K562 (cell line): ENCODE results near the gene CACNB2. TPM values are rescaled to one million over a fixed set of nuclear protein-coding genes. Genes with fewer than 3 reads are reported as not detected.

Experiments
- ATAC-seq: fragments of 200-7000 bp; cut with Tn5 transposase; 3 replicates; pipeline ENCODE4 v1.9.1; 2020; ENCODE audit warnings: moderate library complexity
- BruUV-seq: library from RNA; stranded (reverse); fragments of 400-500 nt; replicated peaks from 2 replicates; lab custom pipeline; 2021; lab: Mats Ljungman, UMichigan
- CTCF ChIA-PET: fragments of 300-600 bp; formaldehyde crosslinking; extraction: SDS; loops from one replicate; lab custom pipeline; 2021; ENCODE audit warnings: low intra/inter-chr PET ratio; lab: Yijun Ruan, JAX
- POLR2A ChIA-PET: fragments of 300-600, 350-650 bp; sonication (Branson Sonifier 250); formaldehyde crosslinking; extraction: SDS; loops from one replicate; lab custom pipeline; 2021; ENCODE audit warnings: antibody characterized with exemption, inconsistent platforms; lab: Yijun Ruan, JAX
- DNase-seq, 4 experiments: peaks; one replicate each; pipeline versions ENCODE4 v3.0.0 to v3.0.0-alpha.2; 2011 to 2018; ENCODE audit warnings: low spot score in 3 of 4, mixed read lengths in 3 of 4; ENCODE audit errors: extremely low read depth in 1 of 4
- FAIRE-seq: peaks from 2 replicates; lab custom pipeline; 2011; peaks lifted over from hg19 to GRCh38; lab: Jason Lieb, UNC
- H2AFZ ChIP-seq: 2 replicates; pipeline ENCODE4 v1.6.0; 2011; ENCODE audit warnings: low read depth, low read length, control low read depth, inconsistent platforms
- H3K27ac ChIP-seq: fragments of 200-600 bp; 3 replicates; pipeline ENCODE4 v1.8.0; 2011; ENCODE audit warnings: low read depth, mild to moderate bottlenecking, control low read depth, inconsistent platforms, low read length, moderate library complexity, mixed read lengths; ENCODE audit errors: extremely low read depth
- H3K27me3 ChIP-seq, 2 experiments: fragments of 300-600 bp in 1 of 2; 2 replicates in 1 of 2; 3 replicates in 1 of 2; pipeline versions ENCODE4 v1.6.0 to v1.8.0; 2011; ENCODE audit warnings: inconsistent platforms in 2 of 2, low read length in 2 of 2, mild to moderate bottlenecking in 1 of 2, mixed read lengths in 1 of 2, moderate library complexity in 1 of 2; ENCODE audit not compliant: control insufficient read depth in 2 of 2, insufficient read depth in 2 of 2
- H3K36me3 ChIP-seq: fragments of 300-600 bp; 3 replicates; pipeline ENCODE4 v1.8.0; 2011; ENCODE audit warnings: mild to moderate bottlenecking, low read length, inconsistent platforms; ENCODE audit not compliant: control insufficient read depth, insufficient read depth
- H3K4me1 ChIP-seq, 2 experiments: fragments of 200-600 bp in 1 of 2; replicated peaks in 1 of 2; 2 replicates in 1 of 2; 3 replicates in 1 of 2; pipeline versions ENCODE4 v1.5.1 to v1.8.0; 2011; ENCODE audit warnings: inconsistent platforms in 2 of 2, low read length in 2 of 2, mild to moderate bottlenecking in 1 of 2, mixed read lengths in 1 of 2, moderate library complexity in 1 of 2; ENCODE audit not compliant: control insufficient read depth in 2 of 2, insufficient read depth in 2 of 2
- H3K4me2 ChIP-seq: 2 replicates; pipeline ENCODE4 v1.6.1; 2011; ENCODE audit warnings: low read length, control low read depth, inconsistent platforms, mixed read lengths; ENCODE audit not compliant: insufficient read depth
- H3K4me3 ChIP-seq: fragments of 200-600 bp; sonication (generic), shearing (Covaris generic); 2 replicates; pipeline ENCODE4 v1.5.1; 2016; ENCODE audit warnings: control low read depth, inconsistent platforms
- H3K79me2 ChIP-seq: fragments of 200-600 bp; 3 replicates; pipeline ENCODE4 v1.8.0; 2011; ENCODE audit warnings: low read length, inconsistent platforms; ENCODE audit not compliant: control insufficient read depth, insufficient read depth
- H3K9ac ChIP-seq, 2 experiments: 2 replicates each; pipeline versions ENCODE4 v1.6.0 to v1.6.1; 2011; ENCODE audit warnings: low read depth in 2 of 2, low read length in 2 of 2, control low read depth in 1 of 2, inconsistent platforms in 1 of 2, mild to moderate bottlenecking in 1 of 2, mixed read lengths in 1 of 2; ENCODE audit not compliant: insufficient read depth in 1 of 2
- H3K9me1 ChIP-seq: one replicate; pipeline ENCODE4 v1.6.0; 2011; ENCODE audit warnings: inconsistent platforms, mild to moderate bottlenecking, low read length, moderate library complexity; ENCODE audit not compliant: control insufficient read depth, insufficient read depth
- H3K9me3 ChIP-seq: replicated peaks from 2 replicates; pipeline ENCODE4 v1.5.1; 2011; ENCODE audit warnings: low read depth, low read length, inconsistent platforms; ENCODE audit not compliant: control insufficient read depth, insufficient read depth
- H4K20me1 ChIP-seq: replicated peaks from 2 replicates; pipeline ENCODE4 v1.6.1; 2011; ENCODE audit warnings: low read length, inconsistent platforms, mixed read lengths; ENCODE audit not compliant: control insufficient read depth, insufficient read depth
- ATF7 ChIP-seq: fragments of 450-650 bp; IDR thresholded peaks from 2 replicates; pipeline ENCODE4 v1.7.1; 2014; ENCODE audit warnings: mild to moderate bottlenecking, moderate library complexity
- CBFB ChIP-seq: sonication (generic); formaldehyde crosslinking; IDR thresholded peaks from 2 replicates; pipeline ENCODE4 v1.4.0; 2020; ENCODE audit warnings: mild to moderate bottlenecking, missing genetic modification reagents
- GTF3C2 ChIP-seq: IDR thresholded peaks from 3 replicates; pipeline ENCODE4 v1.6.1; 2011; ENCODE audit warnings: borderline replicate concordance, mild to moderate bottlenecking, moderate library complexity; ENCODE audit not compliant: insufficient read length; ENCODE audit errors: extremely low read depth
- HNRNPK ChIP-seq: fragments of 200-400 bp; formaldehyde crosslinking; IDR thresholded peaks from one replicate; pipeline ENCODE4 v1.6.1; 2018; ENCODE audit warnings: mild to moderate bottlenecking, low read depth, low read length; ENCODE audit not compliant: poor library complexity, severe bottlenecking
- IFI16 ChIP-seq: fragments of 250-450 bp; sonication (Bioruptor Pico); IDR thresholded peaks from 2 replicates; pipeline ENCODE4 v2.1.2; 2022; ENCODE audit warnings: mild to moderate bottlenecking, inconsistent platforms
- NONO ChIP-seq, 2 experiments: fragments of 200-400 bp in 1 of 2; fragments of 450-650 bp in 1 of 2; formaldehyde crosslinking in 1 of 2; IDR thresholded peaks; 2 replicates each; pipeline ENCODE4 v1.6.1; 2017; ENCODE audit warnings: low read depth in 2 of 2, mild to moderate bottlenecking in 2 of 2, moderate library complexity in 2 of 2, low read length in 1 of 2
- PML ChIP-seq: IDR thresholded peaks from 2 replicates; pipeline ENCODE4 v1.6.1; 2012; ENCODE audit warnings: low read length, inconsistent platforms
- THAP7 ChIP-seq: fragments of 250-450 bp; sonication (Bioruptor Pico); IDR thresholded peaks from 2 replicates; pipeline ENCODE4 v1.5.0; 2021
- ZBTB12 ChIP-seq: fragments of 250-450 bp; sonication (Bioruptor Pico); IDR thresholded peaks from 2 replicates; pipeline ENCODE4 v1.4.0; 2020
- ZBTB34 ChIP-seq: fragments of 250-450 bp; sonication (Bioruptor Pico); IDR thresholded peaks from 2 replicates; pipeline ENCODE4 v1.8.0; 2021; ENCODE audit warnings: mild to moderate bottlenecking, moderate library complexity
- ZBTB5 ChIP-seq: fragments of 450-650 bp; IDR thresholded peaks from 2 replicates; pipeline ENCODE4 v1.6.1; 2017; ENCODE audit warnings: antibody characterized with exemption
- ZNF511 ChIP-seq: sonication (generic); formaldehyde crosslinking; IDR thresholded peaks from 2 replicates; pipeline ENCODE4 v1.8.0; 2022; ENCODE audit warnings: mild to moderate bottlenecking, missing genetic modification reagents
- ZNF561 ChIP-seq: fragments of 450-650 bp; formaldehyde crosslinking; conservative IDR thresholded peaks from 2 replicates; pipeline ENCODE4 v1.4.0; 2020; ENCODE audit warnings: mild to moderate bottlenecking, moderate library complexity
- WGBS: fragments of 100-300 bp; shearing (Covaris generic); methylation state at CpG from one replicate; pipeline ENCODE4 v1.1.6; 2016; ENCODE audit warnings: low coverage, mixed read lengths; ENCODE audit not compliant: insufficient coverage; ENCODE audit errors: missing lambda C conversion rate; 5-methylcytosine and 5-hydroxymethylcytosine counted together
- in situ Hi-C: fragments of 300-500 bp; cut with MboI; formaldehyde crosslinking; loops from 4 replicates; pipeline ENCODE4 v1.15.0; 2018; ENCODE audit warnings: inconsistent platforms, mixed read lengths
- intact Hi-C: fragments of 100-400 bp; cut with micrococcal nuclease; formaldehyde crosslinking; loops from 2 replicates; pipeline ENCODE4 v1.14.2; 2022
- polyA plus RNA-seq, 8 experiments: library from polyadenylated mRNA; depleted of rRNA in 4 of 8; stranded (reverse) in 5 of 8; unstranded in 3 of 8; fragments of >200 nt; fragmentation: Nextera tagmentation in 2 of 8; fragmentation: Illumina TruSeq in 1 of 8; extraction: Ambion mirVana in 2 of 8; extraction: Trizol in 1 of 8; gene quantifications; 2 replicates each; pipeline versions ENCODE4 v1.2.1 to v1.2.3, GENCODE V29; 2011 to 2014; ENCODE audit warnings: inconsistent platforms in 1 of 8, missing spikeins in 1 of 8
- total RNA-seq, 7 experiments: library from RNA; depleted of rRNA in 6 of 7; stranded (reverse); fragments of >200 nt in 6 of 7; fragmentation: Illumina TruSeq in 2 of 7; extraction: Trizol in 2 of 7; gene quantifications; 2 replicates each; pipeline versions ENCODE4 v1.2.1 to v1.2.3, GENCODE V29; 2011 to 2021; ENCODE audit warnings: low replicate concordance in 1 of 7

Gene CACNB2
- total and polyA plus RNA-seq, 9 of the 15 experiments (the other 6 are each of a cell fraction or from before 2014, with no cell fraction given) = 1.8 to 2.2 TPM; not detected in 7

- Histone ChIP-seq H3K4me3 (no peak overlapping the region), H3K4me1 (no peaks in the 10 kb centered on the region), H3K27ac (no peak overlapping the region), H3K9ac (no peak overlapping the region), H3K9me3 (no peaks in the 10 kb centered on the region), H3K27me3 (no peaks in the 10 kb centered on the region), H2AFZ (peak overlapping the region; percentile 54; the same call in 1 of the 2 replicates), H3K4me2 (peak overlapping the region; percentile 21; the same call in 1 of the 2 replicates), H4K20me1 (no peaks in the 10 kb centered on the region), H3K79me2 (no peaks in the 10 kb centered on the region), H3K36me3 (no peaks in the 10 kb centered on the region), H3K9me1 (no peaks in the 10 kb centered on the region)
- FAIRE-seq = no peak
- in situ Hi-C loops (no loop called here), intact Hi-C loops (no loop called here)
- ChIA-PET CTCF (no interaction called here), POLR2A (no interaction called here)
- peak; percentile 34; the same call in 2 of the 3 replicates for ATAC-seq
- no peak for DNase-seq
- WGBS = 2% methylated on average over 15 of the region's 15 CpGs
- TF ChIP-seq ZBTB12 (CRISPR knock-in tag) = no peak
- no peak for TF ChIP-seq GTF3C2
- no peak for TF ChIP-seq NONO (IDR thresholded peaks at IDR 0.05; ENCODE audit: low read depth in 2 of 2, low read length in 1 of 2)
- no peak for TF ChIP-seq HNRNPK
- TF ChIP-seq IFI16 (CRISPR knock-in tag) = no peak
- no peak for TF ChIP-seq ZBTB5
- no peak for TF ChIP-seq ZNF561 (CRISPR knock-in tag)
- no peak for TF ChIP-seq ATF7
- TF ChIP-seq THAP7 (CRISPR knock-in tag) = no peak
- no peak for TF ChIP-seq ZNF511 (CRISPR knock-in tag)
- no peak for TF ChIP-seq PML
- no peak for TF ChIP-seq CBFB (CRISPR knock-in tag)
- no peak for TF ChIP-seq ZBTB34 (CRISPR knock-in tag)
- no TSS peak for BruUV-seq
Measured at GRCh38 chr10:18417950-18418527, 277.8 kb downstream of the CACNB2 start.
